SU-DHL-6 (cell line): ENCODE data around the gene PCP4L1.

ENCODE experiments used
- H2AFZ ChIP-seq: fragments of 200-600 bp; sonication (generic); 2 replicates; pipeline ENCODE4 v1.6.1; 2014; ENCODE audit warnings: low read depth, mild to moderate bottlenecking, moderate library complexity, mixed read lengths, antibody characterized with exemption, low read length; ENCODE audit not compliant: severe bottlenecking
- H3F3A ChIP-seq: fragments of 200-600 bp; shearing (Covaris generic); 2 replicates; pipeline ENCODE4 v1.6.0; 2016; ENCODE audit warnings: antibody characterized with exemption, mild to moderate bottlenecking; ENCODE audit not compliant: insufficient read depth
- H3K27ac ChIP-seq: fragments of 200-600 bp; sonication (generic); 2 replicates; pipeline ENCODE4 v1.5.1; 2016; ENCODE audit warnings: low read depth, mild to moderate bottlenecking, low read length, moderate library complexity, mixed read lengths
- H3K27me3 ChIP-seq: fragments of 200-600 bp; sonication (generic), shearing (Covaris generic); 2 replicates; pipeline ENCODE4 v1.6.0; 2014; ENCODE audit warnings: mild to moderate bottlenecking, low read length
- H3K36me3 ChIP-seq: fragments of 200-600 bp; sonication (generic); 2 replicates; pipeline ENCODE4 v1.6.1; 2014; ENCODE audit warnings: mild to moderate bottlenecking, low read length, mixed read lengths
- H3K4me2 ChIP-seq: fragments of 300-600, 200-600 bp; shearing (Covaris generic), sonication (generic); 2 replicates; pipeline ENCODE4 v1.6.0; 2014; ENCODE audit warnings: low read length, low read depth, mild to moderate bottlenecking; ENCODE audit not compliant: poor library complexity, severe bottlenecking
- H3K4me3 ChIP-seq: fragments of 200-600 bp; sonication (generic); 2 replicates; pipeline ENCODE4 v1.5.1; 2014; ENCODE audit warnings: antibody characterized with exemption, low read length, mild to moderate bottlenecking, mixed read lengths; ENCODE audit not compliant: insufficient read depth, poor library complexity, severe bottlenecking
- H3K79me2 ChIP-seq: fragments of 200-600 bp; sonication (generic); 2 replicates; pipeline ENCODE4 v1.6.1; 2014; ENCODE audit warnings: mild to moderate bottlenecking, low read length, moderate library complexity; ENCODE audit not compliant: insufficient read depth
- H3K9ac ChIP-seq: fragments of 200-600 bp; sonication (generic); 2 replicates; pipeline ENCODE4 v1.7.0; 2014; ENCODE audit warnings: mild to moderate bottlenecking, low read length
- H3K9me2 ChIP-seq: fragments of 200-600 bp; sonication (generic); replicated peaks from 2 replicates; pipeline ENCODE4 v1.6.1; 2014; ENCODE audit warnings: low read length; ENCODE audit not compliant: insufficient read depth
- H3K9me3 ChIP-seq: fragments of 200-600 bp; sonication (generic); 2 replicates; pipeline ENCODE4 v1.6.1; 2014; ENCODE audit warnings: low read length, mixed read lengths; ENCODE audit not compliant: insufficient read depth
- H4K20me1 ChIP-seq: fragments of 200-600 bp; sonication (generic); 2 replicates; pipeline ENCODE4 v1.6.1; 2014; ENCODE audit warnings: low read depth, mild to moderate bottlenecking, antibody characterized with exemption, low read length, moderate library complexity, mixed read lengths
- CTCF ChIP-seq: fragments of 200-600 bp; sonication (generic); IDR thresholded peaks from one replicate; pipeline ENCODE4 v1.5.1; 2017; ENCODE audit warnings: antibody characterized with exemption, mild to moderate bottlenecking, low read length, moderate library complexity; ENCODE audit not compliant: insufficient read depth, poor library complexity, severe bottlenecking
- EZH2phosphoT487 ChIP-seq: fragments of 200-600 bp; sonication (generic), shearing (Covaris generic); conservative IDR thresholded peaks from 2 replicates; pipeline ENCODE4 v1.6.1; 2018; ENCODE audit warnings: mild to moderate bottlenecking, antibody characterized with exemption, low read length, moderate library complexity, mixed read lengths

Gene PCP4L1

DNA sequence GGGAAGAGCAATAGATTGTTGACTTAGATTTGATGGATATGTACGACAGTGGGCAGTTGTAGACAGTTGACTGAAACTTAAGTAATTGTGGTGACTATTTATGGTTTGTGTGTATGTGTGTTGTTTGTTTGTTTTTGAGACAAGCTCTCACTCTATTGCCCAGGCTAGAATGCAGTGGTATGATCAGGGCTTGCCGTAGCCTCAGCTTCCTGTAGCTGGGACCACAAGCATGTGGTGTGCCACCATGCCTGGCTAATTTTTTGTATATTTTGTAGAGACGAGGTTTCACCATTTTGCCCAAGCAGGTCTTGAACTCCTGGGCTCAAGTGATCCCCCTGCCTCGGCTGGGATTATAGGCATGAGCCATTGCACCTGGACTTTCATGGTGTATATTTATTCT lies 65.5 kb downstream of the PCP4L1 start:
- H3K36me3 ChIP-seq = peaks cover 5% of the 10 kb centered on the region; the same call in 1 of the 2 replicates
- no peak overlapping the region for H3K4me2 ChIP-seq
- no peaks in the 10 kb centered on the region for H3K9me2 ChIP-seq
- no peaks in the 10 kb centered on the region for H4K20me1 ChIP-seq
- no peak overlapping the region for H3K4me3 ChIP-seq
- TF ChIP-seq CTCF (no peak), EZH2phosphoT487 (no peak)
- H3K9ac ChIP-seq = no peak overlapping the region
- H2AFZ ChIP-seq = no peak overlapping the region
- no peaks in the 10 kb centered on the region for H3K27me3 ChIP-seq
- H3K79me2 ChIP-seq = 0 out of 2 replicates have a peak, but pooled peaks cover 4% of the 10 kb centered on the region
- no peaks in the 10 kb centered on the region for H3F3A ChIP-seq
- H3K9me3 ChIP-seq = no peaks in the 10 kb centered on the region
- no peak overlapping the region for H3K27ac ChIP-seq

- H4K20me1 ChIP-seq = no peaks in the 10 kb centered on the region
- no peaks in the 10 kb centered on the region for H3K79me2 ChIP-seq
- no peaks in the 10 kb centered on the region for H3K27me3 ChIP-seq
- H3K36me3 ChIP-seq = peaks cover 2% of the 10 kb centered on the region; the same call in 1 of the 2 replicates
- H3K9ac ChIP-seq = no peak overlapping the region
- H3F3A ChIP-seq = no peaks in the 10 kb centered on the region
- no peak for TF ChIP-seq CTCF
- H3K9me2 ChIP-seq = no peaks in the 10 kb centered on the region
- no peak overlapping the region for H2AFZ ChIP-seq
- H3K27ac ChIP-seq = no peak overlapping the region
- no peaks in the 10 kb centered on the region for H3K9me3 ChIP-seq
- no peak overlapping the region for H3K4me3 ChIP-seq
- no peak overlapping the region for H3K4me2 ChIP-seq
Measured at GRCh38 chr1:161330346-161330745, 71.8 kb downstream of the PCP4L1 start.

GRCh38 chr1:161333166-161333565 lies 74.6 kb downstream of the PCP4L1 start:
- TF ChIP-seq CTCF (no peak), EZH2phosphoT487 (no peak)
- Histone ChIP-seq H2AFZ (no peak overlapping the region), H3K79me2 (no peaks in the 10 kb centered on the region), H3K27ac (no peak overlapping the region), H3K9ac (no peak overlapping the region), H3K4me2 (no peak overlapping the region), H3F3A (no peaks in the 10 kb centered on the region), H3K4me3 (no peak overlapping the region), H3K36me3 (0 out of 2 replicates have a peak, but pooled peaks cover 2% of the 10 kb centered on the region), H3K9me3 (no peaks in the 10 kb centered on the region), H3K27me3 (no peaks in the 10 kb centered on the region), H3K9me2 (no peaks in the 10 kb centered on the region), H4K20me1 (no peaks in the 10 kb centered on the region)
